Mesendoderm (in vitro differentiated cells): ENCODE data around the gene SMIM45.

ENCODE experiments used
- DNase-seq: peaks from one replicate; pipeline ENCODE4 v3.0.0; 2013
- H2AK5ac ChIP-seq: 2 replicates; pipeline ENCODE4 v1.6.1; 2013; ENCODE audit warnings: low read length, inconsistent platforms
- H2BK120ac ChIP-seq: 2 replicates; pipeline ENCODE4 v1.6.1; 2013; ENCODE audit warnings: low read depth, mild to moderate bottlenecking, low read length, moderate library complexity, mixed read lengths
- H2BK15ac ChIP-seq: replicated peaks from 2 replicates; pipeline ENCODE4 v1.6.1; 2013; ENCODE audit warnings: low read depth, mild to moderate bottlenecking, moderate library complexity
- H2BK5ac ChIP-seq: 2 replicates; pipeline ENCODE4 v1.6.1; 2013; ENCODE audit warnings: low read length, inconsistent platforms
- H3K18ac ChIP-seq: 2 replicates; pipeline ENCODE4 v1.6.1; 2013; ENCODE audit warnings: mild to moderate bottlenecking, low read length, mixed read lengths
- H3K23ac ChIP-seq: one replicate; pipeline ENCODE4 v1.6.1; 2013; ENCODE audit warnings: low read length
- H3K27ac ChIP-seq: 2 replicates; pipeline ENCODE4 v1.5.1; 2013; ENCODE audit warnings: low read depth, mild to moderate bottlenecking, inconsistent platforms, low read length, moderate library complexity
- H3K27me3 ChIP-seq: 2 replicates; pipeline ENCODE4 v1.6.1; 2013; ENCODE audit warnings: low read length, control low read depth, mild to moderate bottlenecking, inconsistent platforms; ENCODE audit not compliant: insufficient read depth, poor library complexity
- H3K36me3 ChIP-seq: 2 replicates; pipeline ENCODE4 v1.6.1; 2013; ENCODE audit warnings: low read length, inconsistent platforms; ENCODE audit not compliant: control insufficient read depth, insufficient read depth
- H3K4ac ChIP-seq: one replicate; pipeline ENCODE4 v1.6.1; 2013; ENCODE audit warnings: low read depth, mild to moderate bottlenecking, low read length, moderate library complexity
- H3K4me1 ChIP-seq: 2 replicates; pipeline ENCODE4 v1.6.1; 2013; ENCODE audit warnings: low read depth, low read length, inconsistent platforms; ENCODE audit not compliant: control insufficient read depth
- H3K4me2 ChIP-seq: 2 replicates; pipeline ENCODE4 v1.6.1; 2013; ENCODE audit warnings: low read length
- H3K4me3 ChIP-seq: 2 replicates; pipeline ENCODE4 v1.5.1; 2013; ENCODE audit warnings: mild to moderate bottlenecking, low read length
- H3K56ac ChIP-seq: one replicate; pipeline ENCODE4 v1.6.1; 2013; ENCODE audit warnings: low read length
- H3K79me1 ChIP-seq: 2 replicates; pipeline ENCODE4 v1.6.1; 2013; ENCODE audit warnings: low read length, inconsistent platforms
- H3K79me2 ChIP-seq: 2 replicates; pipeline ENCODE4 v1.6.1; 2013; ENCODE audit warnings: mild to moderate bottlenecking, low read length; ENCODE audit not compliant: control insufficient read depth, insufficient read depth
- H3K9ac ChIP-seq: 2 replicates; pipeline ENCODE4 v1.6.1; 2013; ENCODE audit warnings: low read length, inconsistent platforms
- H4K5ac ChIP-seq: one replicate; pipeline ENCODE4 v1.6.1; 2013; ENCODE audit warnings: low read length
- H4K8ac ChIP-seq: one replicate; pipeline ENCODE4 v1.6.1; 2013; ENCODE audit warnings: low read depth, mild to moderate bottlenecking, control low read depth, low read length, moderate library complexity
- WGBS: extraction: QIAGEN DNeasy Blood & Tissue Kit; methylation state at CpG from one replicate; pipeline ENCODE4 v1.1.7; 2013; ENCODE audit warnings: low lambda C conversion rate, missing lambda C conversion rate; ENCODE audit not compliant: insufficient coverage; ENCODE audit errors: extremely low coverage; 5-methylcytosine and 5-hydroxymethylcytosine counted together

SMIM45 gene

GRCh38 chr22:41996826-41997225, 44.9 kb downstream of the SMIM45 start:
- no peak overlapping the region for H3K56ac ChIP-seq
- H3K4me2 ChIP-seq: no peak overlapping the region
- no peak overlapping the region for H2AK5ac ChIP-seq
- H3K18ac ChIP-seq: no peak overlapping the region
- H2BK15ac ChIP-seq: no peak overlapping the region
- no peaks in the 10 kb centered on the region for H3K4me1 ChIP-seq
- no peak overlapping the region for H4K5ac ChIP-seq
- H3K4me3 ChIP-seq: no peak overlapping the region
- H3K4ac ChIP-seq: no peak overlapping the region
- H3K79me2 ChIP-seq: no peaks in the 10 kb centered on the region
- DNase-seq: no peak
- no peak overlapping the region for H2BK120ac ChIP-seq
- H3K27ac ChIP-seq: no peak overlapping the region
- H3K79me1 ChIP-seq: no peaks in the 10 kb centered on the region
- H3K27me3 ChIP-seq: no peaks in the 10 kb centered on the region
- no peaks in the 10 kb centered on the region for H3K36me3 ChIP-seq
- H3K23ac ChIP-seq: no peak overlapping the region
- H3K9ac ChIP-seq: no peak overlapping the region
- WGBS: no CpG with 5 or more reads among the region's 5 CpGs
- H2BK5ac ChIP-seq: no peak overlapping the region
- no peak overlapping the region for H4K8ac ChIP-seq

GRCh38 chr22:41998361-41999261, 46.7 kb downstream of the SMIM45 start, which contains the start of gene WBP2NL:
TSS of gene WBP2NL (plus strand) at chr22:41998788. CDS start at chr22:41998819, 31 bp downstream.
- Histone ChIP-seq H3K27me3 (no peaks in the 10 kb centered on the region), H3K18ac (no peak within 1 kb of the TSS), H3K23ac (no peak within 1 kb of the TSS), H2BK5ac (no peak within 1 kb of the TSS), H3K9ac (no peak within 1 kb of the TSS), H3K4me2 (no peak within 1 kb of the TSS), H3K4ac (no peak within 1 kb of the TSS), H3K79me1 (no peaks in the 10 kb centered on the region), H3K27ac (no peak within 1 kb of the TSS), H3K36me3 (no peaks in the 10 kb centered on the region), H2BK120ac (no peak within 1 kb of the TSS), H3K4me1 (no peaks in the 10 kb centered on the region), H4K8ac (no peak within 1 kb of the TSS), H2BK15ac (no peak within 1 kb of the TSS), H3K79me2 (no peaks in the 10 kb centered on the region), H2AK5ac (no peak within 1 kb of the TSS), H3K4me3 (no peak within 1 kb of the TSS), H3K56ac (no peak within 1 kb of the TSS), H4K5ac (no peak within 1 kb of the TSS)
- DNase-seq: no peak
- WGBS: no CpG with 5 or more reads among the region's 71 CpGs

GRCh38 chr22:42000466-42000865, 48.5 kb downstream of the SMIM45 start:
- Histone ChIP-seq H3K4me1 (no peaks in the 10 kb centered on the region), H3K4ac (no peak overlapping the region), H2BK5ac (no peak overlapping the region), H3K9ac (no peak overlapping the region), H4K8ac (no peak overlapping the region), H3K4me3 (no peak overlapping the region), H2AK5ac (no peak overlapping the region), H3K56ac (no peak overlapping the region), H3K79me2 (no peaks in the 10 kb centered on the region), H3K18ac (no peak overlapping the region), H3K23ac (no peak overlapping the region), H3K79me1 (no peaks in the 10 kb centered on the region), H3K27me3 (no peaks in the 10 kb centered on the region), H3K27ac (no peak overlapping the region), H2BK120ac (no peak overlapping the region), H2BK15ac (no peak overlapping the region), H4K5ac (no peak overlapping the region), H3K4me2 (no peak overlapping the region), H3K36me3 (no peaks in the 10 kb centered on the region)
- no CpG with 5 or more reads among the region's 8 CpGs for WGBS
- DNase-seq: no peak

- H2AK5ac ChIP-seq: no peak overlapping the region
- H3K4me2 ChIP-seq: no peak overlapping the region
- no peaks in the 10 kb centered on the region for H3K4me1 ChIP-seq
- H3K9ac ChIP-seq: no peak overlapping the region
- no peak overlapping the region for H2BK15ac ChIP-seq
- H3K4me3 ChIP-seq: no peak overlapping the region
- no CpG with 5 or more reads among the region's 8 CpGs for WGBS
- H3K56ac ChIP-seq: no peak overlapping the region
- H3K23ac ChIP-seq: no peak overlapping the region
- no peak overlapping the region for H4K8ac ChIP-seq
- H3K36me3 ChIP-seq: no peaks in the 10 kb centered on the region
- no peak overlapping the region for H3K27ac ChIP-seq
- H3K79me1 ChIP-seq: no peaks in the 10 kb centered on the region
- DNase-seq: no peak
- no peak overlapping the region for H2BK5ac ChIP-seq
- H3K18ac ChIP-seq: no peak overlapping the region
- no peak overlapping the region for H2BK120ac ChIP-seq
- H3K4ac ChIP-seq: no peak overlapping the region
- H3K79me2 ChIP-seq: no peaks in the 10 kb centered on the region
- no peaks in the 10 kb centered on the region for H3K27me3 ChIP-seq
- no peak overlapping the region for H4K5ac ChIP-seq
Observed at GRCh38 chr22:42001121-42001520, 49.2 kb downstream of the SMIM45 start.

- Histone ChIP-seq H3K36me3 (no peaks in the 10 kb centered on the region), H3K79me1 (no peaks in the 10 kb centered on the region), H3K56ac (no peak overlapping the region), H3K4me1 (no peaks in the 10 kb centered on the region), H3K4me3 (no peak overlapping the region), H2BK15ac (no peak overlapping the region), H3K9ac (no peak overlapping the region), H2BK5ac (no peak overlapping the region), H3K27ac (no peak overlapping the region), H3K4me2 (no peak overlapping the region), H2BK120ac (no peak overlapping the region), H4K5ac (no peak overlapping the region), H3K23ac (no peak overlapping the region), H3K18ac (no peak overlapping the region), H3K79me2 (no peaks in the 10 kb centered on the region), H2AK5ac (no peak overlapping the region), H4K8ac (no peak overlapping the region), H3K27me3 (no peaks in the 10 kb centered on the region), H3K4ac (no peak overlapping the region)
- DNase-seq: no peak
- WGBS: no CpG with 5 or more reads among the region's 12 CpGs
Observed at GRCh38 chr22:42001706-42002105, 49.8 kb downstream of the SMIM45 start.
